WTC11 (cell line): ENCODE measurements around the gene PHPT1. TPM values are rescaled to one million over a fixed set of nuclear protein-coding genes. Genes with fewer than 3 reads are reported as not detected.

ENCODE experiments used
- microRNA-seq: library from miRNA; unstranded; fragments of <30 nt; microRNA quantifications from one replicate; pipeline ENCODE4 v1.2.0, GENCODE V29; 2022; ENCODE audit warnings: borderline number of aligned reads
- total RNA-seq: library from RNA; stranded (reverse); gene quantifications from 3 replicates; pipeline ENCODE4 v1.2.3, GENCODE V29; 2021

Gene PHPT1
- total RNA-seq, 1 experiment from 2014 or later = 138 TPM

Small RNAs within 50 kb of the gene (microRNA-seq; reads per million reads assigned to microRNA genes)
- not detected for gene MIR4292
- gene MIR4479 = 1.7 reads per million

Other genes with a start within 250 kb of the PHPT1 start
- gene EGFL7, start 186.5 kb upstream of the PHPT1 start, total RNA-seq = 54.6 to 64.9 TPM (median 62.8 TPM) in 3 replicates
- gene AGPAT2, start 162.0 kb upstream of the PHPT1 start, total RNA-seq = 40.2 to 42.2 TPM (median 41.2 TPM) in 3 replicates
- gene DIPK1B, start 136.8 kb upstream of the PHPT1 start, total RNA-seq = 45.4 to 49.8 TPM (median 48.9 TPM) in 3 replicates
- gene LCN10, start 106.5 kb upstream of the PHPT1 start, total RNA-seq = 2.4 to 3.7 TPM (median 3.3 TPM) in 3 replicates
- gene LCN6, start 100.9 kb upstream of the PHPT1 start, total RNA-seq = not detected in 3 replicates
- 0.21 TPM in 1 of 3 replicates, not detected in the others for gene LCN8, start 91.2 kb upstream of the PHPT1 start, total RNA-seq
- gene LCN15, start 84.9 kb upstream of the PHPT1 start, total RNA-seq = 0.52 to 1.0 TPM (median 0.96 TPM) in 3 replicates
- gene TMEM141, start 58.1 kb upstream of the PHPT1 start, total RNA-seq = 72.0 to 86.7 TPM (median 86.1 TPM) in 3 replicates
- 1.7 to 2.1 TPM (median 2.0 TPM) in 3 replicates for gene CCDC183, start 53.1 kb upstream of the PHPT1 start, total RNA-seq
- gene RABL6, start 41.5 kb upstream of the PHPT1 start, total RNA-seq = 134 to 171 TPM (median 139 TPM) in 3 replicates
- gene AJM1, start 6.9 kb upstream of the PHPT1 start, total RNA-seq = 1.6 to 1.7 TPM (median 1.6 TPM) in 3 replicates
- 6.7 to 12.1 TPM (median 10.9 TPM) in 3 replicates for gene MAMDC4, start 2.9 kb downstream of the PHPT1 start, total RNA-seq
- gene EDF1, start 16.9 kb downstream of the PHPT1 start, total RNA-seq = 312 to 334 TPM (median 328 TPM) in 3 replicates
- gene TRAF2, start 37.1 kb downstream of the PHPT1 start, total RNA-seq = 55.0 to 62.5 TPM (median 61.3 TPM) in 3 replicates
- gene FBXW5, start 95.3 kb downstream of the PHPT1 start, total RNA-seq = 58.2 to 70.5 TPM (median 63.9 TPM) in 3 replicates
- gene C8G, start 95.8 kb downstream of the PHPT1 start, total RNA-seq = 0.85 to 1.7 TPM (median 1.5 TPM) in 3 replicates
- 1.9 to 4.7 TPM (median 3.4 TPM) in 3 replicates for gene LCN12, start 102.9 kb downstream of the PHPT1 start, total RNA-seq
- gene PTGDS, start 128.1 kb downstream of the PHPT1 start, total RNA-seq = 2.2 to 4.0 TPM (median 2.9 TPM) in 3 replicates
- 0.27 to 0.50 TPM (median 0.34 TPM) in 3 replicates for gene LCNL1, start 133.6 kb downstream of the PHPT1 start, total RNA-seq
- 44.1 to 45.3 TPM (median 44.6 TPM) in 3 replicates for gene PAXX, start 143.0 kb downstream of the PHPT1 start, total RNA-seq
- gene CLIC3, start 147.2 kb downstream of the PHPT1 start, total RNA-seq = 0.31 to 0.41 TPM in 2 of 3 replicates, not detected in the other
- gene ABCA2, start 178.8 kb downstream of the PHPT1 start, total RNA-seq = 19.2 to 28.3 TPM (median 25.9 TPM) in 3 replicates
- not detected in 3 replicates for gene FUT7, start 182.7 kb downstream of the PHPT1 start, total RNA-seq
- 64.3 to 68.8 TPM (median 64.5 TPM) in 3 replicates for gene NPDC1, start 196.8 kb downstream of the PHPT1 start, total RNA-seq
- 8.3 to 9.6 TPM (median 9.2 TPM) in 3 replicates for gene ENTPD2, start 204.7 kb downstream of the PHPT1 start, total RNA-seq
- gene SAPCD2, start 221.1 kb downstream of the PHPT1 start, total RNA-seq = 52.0 to 67.0 TPM (median 53.6 TPM) in 3 replicates
- 12.1 to 17.7 TPM (median 14.3 TPM) in 3 replicates for gene UAP1L1, start 228.1 kb downstream of the PHPT1 start, total RNA-seq
- 44.9 to 57.1 TPM (median 47.1 TPM) in 3 replicates for gene MAN1B1, start 237.6 kb downstream of the PHPT1 start, total RNA-seq